ENCODE results near the gene SMCO2.

SMCO2 gene

GRCh38 chr12:27464220-27464554 is 17.7 kb downstream of the SMCO2 start:
- Mint-ChIP-seq H3K36me3 (no peaks in the 10 kb centered on the region), H3K27ac (no peak overlapping the region), H3K4me1 (peaks cover 3% of the 10 kb centered on the region), H3K4me3 (no peak overlapping the region), H3K9me3 (no peaks in the 10 kb centered on the region), H3K27me3 (peaks cover 9% of the 10 kb centered on the region)
- DNase-seq (ENCODE audit: low spot score in 2 of 2) (no peak), ATAC-seq (ENCODE audit: low read depth) (no peak)

DNA sequence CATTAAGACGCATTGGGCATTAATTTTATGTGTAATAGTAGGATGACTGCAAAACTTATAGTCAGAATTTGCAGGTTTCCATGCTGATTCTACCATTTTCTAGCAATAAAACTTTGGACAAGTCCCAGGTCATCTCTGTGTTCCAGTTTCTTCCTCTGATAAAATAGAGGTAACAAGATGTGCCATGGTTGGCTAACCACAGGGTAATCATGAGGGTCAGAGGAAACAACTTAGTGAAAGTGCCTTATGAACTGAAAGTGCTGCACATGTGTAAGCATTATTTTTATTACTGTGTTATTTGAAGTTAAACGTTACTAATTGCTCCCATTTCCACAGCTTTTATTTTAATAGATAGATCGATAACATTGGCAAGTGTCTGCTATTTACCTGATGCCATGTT is 21.1 kb downstream of the SMCO2 start:
- H3K9me3 Mint-ChIP-seq, result no peaks in the 10 kb centered on the region
- H3K4me3 Mint-ChIP-seq, result no peak overlapping the region
- H3K27ac Mint-ChIP-seq, result no peak overlapping the region
- no peaks in the 10 kb centered on the region for H3K36me3 Mint-ChIP-seq
- ATAC-seq (ENCODE audit: low read depth) (peak; percentile 37), DNase-seq (ENCODE audit: low spot score in 2 of 2) (no peak)
- no peaks in the 10 kb centered on the region for H3K4me1 Mint-ChIP-seq
- peaks cover 6% of the 10 kb centered on the region for H3K27me3 Mint-ChIP-seq

- ATAC-seq (ENCODE audit: low read depth) (no peak), DNase-seq (ENCODE audit: low spot score in 2 of 2) (no peak)
- H3K4me3 Mint-ChIP-seq, result no peak overlapping the region
- H3K9me3 Mint-ChIP-seq, result no peaks in the 10 kb centered on the region
- no peak overlapping the region for H3K27ac Mint-ChIP-seq
- H3K27me3 Mint-ChIP-seq, result peaks cover 7% of the 10 kb centered on the region
- no peaks in the 10 kb centered on the region for H3K4me1 Mint-ChIP-seq
- no peaks in the 10 kb centered on the region for H3K36me3 Mint-ChIP-seq
These were observed 21.7 kb downstream of the SMCO2 start for GRCh38 chr12:27468241-27468640.

DNA sequence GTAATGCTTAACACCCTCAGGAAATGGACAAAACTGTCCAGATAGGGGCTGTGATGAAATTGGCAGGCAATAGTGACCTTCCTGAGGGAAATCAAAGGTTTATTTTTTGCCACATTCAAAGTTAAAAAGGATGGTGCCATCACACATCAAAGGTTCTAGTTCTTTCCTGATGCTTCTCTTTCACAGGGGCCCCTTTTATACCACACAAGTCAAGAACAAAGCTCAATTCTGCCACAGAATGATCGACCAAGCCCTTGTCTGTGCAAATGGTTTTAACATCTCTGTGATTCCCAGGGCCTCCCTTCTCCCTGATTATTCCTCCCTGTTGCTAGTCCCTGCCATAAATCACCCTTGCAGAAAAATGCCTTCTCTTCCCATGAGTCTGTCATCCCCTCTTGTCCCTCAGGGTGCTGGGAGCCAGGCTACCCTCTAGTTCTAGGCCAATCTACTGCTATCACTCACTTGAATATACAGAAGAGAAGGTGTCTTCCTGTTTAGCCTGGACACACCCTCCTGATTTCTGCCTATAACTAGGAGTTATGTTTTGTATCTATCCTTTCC is 22.7 kb downstream of the SMCO2 start:
- Mint-ChIP-seq H3K36me3 (no peaks in the 10 kb centered on the region), H3K4me3 (no peak overlapping the region), H3K27ac (no peak overlapping the region), H3K9me3 (no peaks in the 10 kb centered on the region), H3K4me1 (no peaks in the 10 kb centered on the region), H3K27me3 (peaks cover 6% of the 10 kb centered on the region)
- DNase-seq (ENCODE audit: low spot score in 2 of 2) (no peak), ATAC-seq (ENCODE audit: low read depth) (no peak)

DNA sequence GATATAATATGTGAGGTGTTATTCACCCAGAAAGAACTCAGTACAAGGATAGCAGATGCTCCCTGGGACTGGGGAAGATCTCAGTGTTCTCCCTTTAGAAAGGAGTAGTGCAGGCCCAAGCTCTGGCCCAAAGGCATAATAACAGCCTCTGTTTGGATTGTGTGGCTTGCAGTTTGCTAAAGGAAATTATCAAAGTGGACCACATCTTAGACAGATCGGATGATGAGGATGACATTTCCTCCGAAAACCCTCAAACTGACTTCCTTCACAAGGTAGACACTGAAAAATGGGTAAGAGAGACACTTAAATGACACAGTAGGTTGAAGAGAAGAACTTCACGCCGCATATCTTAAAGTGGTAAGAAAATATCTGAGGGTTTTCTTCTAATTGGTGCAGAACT is 26.1 kb downstream of the SMCO2 start:
- DNase-seq (ENCODE audit: low spot score in 2 of 2), result no peak
- H3K4me3 Mint-ChIP-seq, result no peak overlapping the region
- peaks cover 15% of the 10 kb centered on the region for H3K9me3 Mint-ChIP-seq
- H3K27ac Mint-ChIP-seq, result no peak overlapping the region
- H3K36me3 Mint-ChIP-seq, result no peaks in the 10 kb centered on the region
- no peaks in the 10 kb centered on the region for H3K4me1 Mint-ChIP-seq
- ATAC-seq (ENCODE audit: low read depth), result no peak
- H3K27me3 Mint-ChIP-seq, result peaks cover 2% of the 10 kb centered on the region

DNA sequence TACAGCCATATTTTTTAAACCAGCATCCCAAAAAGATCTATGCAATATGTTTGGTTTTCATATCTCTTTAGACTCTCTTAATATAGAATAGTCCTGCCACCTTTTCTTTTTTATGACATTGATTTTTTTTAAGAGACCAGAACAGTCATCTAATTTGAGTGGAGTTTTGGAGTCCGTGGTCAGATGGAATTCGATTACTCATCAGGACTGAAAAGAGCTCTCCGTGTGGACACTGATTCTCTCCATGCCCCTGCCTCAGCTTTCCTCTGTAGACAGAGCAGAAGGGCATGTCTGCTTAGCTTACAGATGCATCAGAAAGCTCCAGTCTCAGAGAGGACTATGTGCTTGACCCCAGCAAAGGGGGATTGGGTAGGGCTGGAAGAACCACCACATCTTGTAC is 27.8 kb downstream of the SMCO2 start:
- Mint-ChIP-seq H3K4me1 (no peaks in the 10 kb centered on the region), H3K27ac (no peak overlapping the region), H3K9me3 (peaks cover 20% of the 10 kb centered on the region), H3K36me3 (peaks cover 2% of the 10 kb centered on the region), H3K27me3 (peaks cover 2% of the 10 kb centered on the region), H3K4me3 (no peak overlapping the region)
- DNase-seq (ENCODE audit: low spot score in 2 of 2), result no peak
- ATAC-seq (ENCODE audit: low read depth), result no peak

DNA sequence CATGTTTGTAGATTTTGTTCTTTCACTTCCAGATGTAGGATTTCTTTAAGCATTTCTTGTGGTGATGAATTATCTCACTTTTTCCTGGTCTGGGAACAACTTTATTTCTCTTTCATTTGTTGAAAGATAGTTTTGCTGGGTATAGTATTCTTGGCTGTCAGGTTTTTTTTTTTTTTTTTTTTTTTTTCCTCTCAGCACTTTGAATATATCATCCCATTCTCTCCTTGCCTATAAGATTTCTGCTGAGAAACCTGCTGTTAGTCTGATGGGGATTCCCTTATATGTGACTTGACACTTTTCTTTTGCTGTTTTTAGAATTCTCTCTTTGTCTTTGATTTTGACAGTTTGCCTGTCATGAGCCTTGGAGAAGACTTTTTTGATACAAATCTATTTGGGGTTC is 30.5 kb downstream of the SMCO2 start:
- H3K4me1 Mint-ChIP-seq, result no peaks in the 10 kb centered on the region
- H3K27me3 Mint-ChIP-seq, result peaks cover 2% of the 10 kb centered on the region
- no peak for DNase-seq (ENCODE audit: low spot score in 2 of 2)
- no peak for ATAC-seq (ENCODE audit: low read depth)
- H3K4me3 Mint-ChIP-seq, result no peak overlapping the region
- no peak overlapping the region for H3K27ac Mint-ChIP-seq
- H3K9me3 Mint-ChIP-seq, result peaks cover 20% of the 10 kb centered on the region
- peaks cover 2% of the 10 kb centered on the region for H3K36me3 Mint-ChIP-seq

DNA sequence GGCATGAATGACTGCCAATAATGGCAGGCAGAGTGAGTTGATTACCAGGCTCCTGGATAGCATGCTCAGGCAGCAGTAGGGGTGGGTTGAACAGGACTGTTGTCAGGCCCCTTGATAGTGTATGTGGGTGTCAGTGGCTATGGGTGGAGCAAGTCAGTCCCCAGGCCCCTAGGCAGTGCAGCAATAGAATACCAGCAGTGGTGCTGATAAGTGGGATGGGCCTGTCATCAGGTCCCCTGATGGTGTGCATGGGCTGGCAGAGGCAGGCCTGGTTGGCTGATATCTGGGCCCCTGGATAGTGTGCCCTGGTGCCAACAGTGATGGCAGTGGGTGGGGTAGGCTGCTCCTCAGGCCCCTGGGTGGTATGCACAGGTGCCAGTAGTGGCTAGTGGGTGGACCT is 32.4 kb downstream of the SMCO2 start:
- Mint-ChIP-seq H3K36me3 (peaks cover 2% of the 10 kb centered on the region), H3K9me3 (peaks cover 20% of the 10 kb centered on the region), H3K27ac (no peak overlapping the region), H3K27me3 (no peaks in the 10 kb centered on the region), H3K4me3 (no peak overlapping the region), H3K4me1 (no peaks in the 10 kb centered on the region)
- DNase-seq (ENCODE audit: low spot score in 2 of 2) (no peak), ATAC-seq (ENCODE audit: low read depth) (no peak)

- no peak for ATAC-seq (ENCODE audit: low read depth)
- DNase-seq (ENCODE audit: low spot score in 2 of 2), result no peak
- Mint-ChIP-seq H3K36me3 (peaks cover 2% of the 10 kb centered on the region), H3K4me3 (no peak overlapping the region), H3K9me3 (peaks cover 20% of the 10 kb centered on the region), H3K27me3 (no peaks in the 10 kb centered on the region), H3K27ac (no peak overlapping the region), H3K4me1 (no peaks in the 10 kb centered on the region)
These were observed 33.5 kb downstream of the SMCO2 start for GRCh38 chr12:27480016-27480415.

- no peaks in the 10 kb centered on the region for H3K9me3 Mint-ChIP-seq
- H3K27me3 Mint-ChIP-seq, result peaks cover 5% of the 10 kb centered on the region
- ATAC-seq (ENCODE audit: low read depth) (no peak), DNase-seq (ENCODE audit: low spot score in 2 of 2) (no peak)
- H3K4me1 Mint-ChIP-seq, result no peaks in the 10 kb centered on the region
- no peak overlapping the region for H3K27ac Mint-ChIP-seq
- H3K36me3 Mint-ChIP-seq, result no peaks in the 10 kb centered on the region
- no peak overlapping the region for H3K4me3 Mint-ChIP-seq
These were observed 40.4 kb downstream of the SMCO2 start for GRCh38 chr12:27486961-27487360.

- ATAC-seq (ENCODE audit: low read depth) (no peak), DNase-seq (ENCODE audit: low spot score in 2 of 2) (no peak)
- Mint-ChIP-seq H3K4me1 (no peaks in the 10 kb centered on the region), H3K9me3 (no peaks in the 10 kb centered on the region), H3K27ac (no peak overlapping the region), H3K4me3 (no peak overlapping the region), H3K36me3 (no peaks in the 10 kb centered on the region), H3K27me3 (peaks cover 5% of the 10 kb centered on the region)
These were observed 41.9 kb downstream of the SMCO2 start for GRCh38 chr12:27488479-27488878.

- H3K4me1 Mint-ChIP-seq, result no peaks in the 10 kb centered on the region
- H3K36me3 Mint-ChIP-seq, result no peaks in the 10 kb centered on the region
- ATAC-seq (ENCODE audit: low read depth) (no peak), DNase-seq (ENCODE audit: low spot score in 2 of 2) (no peak)
- peaks cover 5% of the 10 kb centered on the region for H3K27me3 Mint-ChIP-seq
- H3K4me3 Mint-ChIP-seq, result no peak overlapping the region
- H3K27ac Mint-ChIP-seq, result no peak overlapping the region
- no peaks in the 10 kb centered on the region for H3K9me3 Mint-ChIP-seq
These were observed 44.7 kb downstream of the SMCO2 start for GRCh38 chr12:27491226-27491625.

GRCh38 chr12:27493260-27493940 is 46.9 kb downstream of the SMCO2 start:
- no peak overlapping the region for H3K27ac Mint-ChIP-seq

DNA sequence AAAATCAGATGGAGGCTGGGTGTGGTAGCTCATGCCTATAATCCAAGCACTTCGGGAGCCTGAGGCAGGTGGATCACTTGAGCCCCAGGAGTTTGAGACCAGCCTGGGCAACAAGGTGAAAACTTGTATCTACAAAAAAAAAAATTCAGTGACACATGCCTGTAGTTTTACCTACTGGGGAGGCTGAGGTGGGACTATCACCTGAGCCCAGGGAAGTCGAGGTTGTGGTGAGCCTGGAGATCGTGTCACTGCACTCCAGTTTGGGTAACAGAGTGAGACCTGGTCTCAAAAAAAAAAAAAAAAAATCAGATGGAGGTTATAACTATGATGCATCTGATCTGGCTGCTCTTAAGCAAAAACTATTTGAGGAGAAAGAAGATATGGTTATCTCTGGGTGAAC is 50.9 kb downstream of the SMCO2 start:
- H3K4me1 Mint-ChIP-seq, result no peaks in the 10 kb centered on the region

More at GRCh38 chr12:27493260-27493940, 46.9 kb downstream of the SMCO2 start:
- no peaks in the 10 kb centered on the region for H3K36me3 Mint-ChIP-seq
- ATAC-seq (ENCODE audit: low read depth) (no peak), DNase-seq (ENCODE audit: low spot score in 2 of 2) (no peak)
- no peaks in the 10 kb centered on the region for H3K4me1 Mint-ChIP-seq
- H3K4me3 Mint-ChIP-seq, result no peak overlapping the region
- peaks cover 14% of the 10 kb centered on the region for H3K27me3 Mint-ChIP-seq
- no peaks in the 10 kb centered on the region for H3K9me3 Mint-ChIP-seq

DNA sequence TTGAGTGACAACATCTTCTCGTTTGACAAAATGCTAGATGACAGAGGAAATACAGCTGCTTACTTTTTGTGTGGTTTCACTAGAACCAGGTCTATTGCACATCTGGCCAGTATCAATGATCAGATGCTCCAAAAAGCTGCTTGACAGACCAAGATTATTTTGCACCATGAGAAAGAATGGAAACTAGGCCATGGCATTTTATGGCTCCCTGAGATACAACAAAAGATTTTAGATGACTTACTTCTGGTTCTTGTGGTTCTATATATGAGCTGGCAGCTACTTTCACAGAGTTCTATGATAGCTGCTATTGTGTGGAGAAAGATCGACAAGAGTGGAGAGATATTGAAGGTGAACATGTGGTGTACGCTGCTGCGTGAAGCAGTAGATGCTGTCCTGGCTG is 51.6 kb downstream of the SMCO2 start:
- Mint-ChIP-seq H3K4me1 (no peaks in the 10 kb centered on the region), H3K27me3 (peaks cover 11% of the 10 kb centered on the region), H3K36me3 (no peaks in the 10 kb centered on the region), H3K4me3 (no peak overlapping the region), H3K9me3 (no peaks in the 10 kb centered on the region), H3K27ac (no peak overlapping the region)
- ATAC-seq (ENCODE audit: low read depth) (no peak), DNase-seq (ENCODE audit: low spot score in 2 of 2) (no peak)

More for the DNA sequence above, 50.9 kb downstream of the SMCO2 start:
- ATAC-seq (ENCODE audit: low read depth) (no peak), DNase-seq (ENCODE audit: low spot score in 2 of 2) (no peak)
- Mint-ChIP-seq H3K9me3 (no peaks in the 10 kb centered on the region), H3K36me3 (no peaks in the 10 kb centered on the region), H3K4me3 (no peak overlapping the region), H3K27me3 (peaks cover 9% of the 10 kb centered on the region), H3K27ac (no peak overlapping the region)
